GM12878 (cell line): Measurements from ENCODE around the gene PLEKHM2. TPM values are rescaled to one million over a fixed set of nuclear protein-coding genes. Genes with fewer than 3 reads are reported as not detected.

ENCODE experiments used
- ATAC-seq: fragments of 200-7000 bp; cut with Tn5 transposase; 3 replicates; pipeline ENCODE4 v1.9.1; 2020; ENCODE audit warnings: mild to moderate bottlenecking, moderate library complexity
- BruUV-seq: library from RNA; stranded (reverse); fragments of 400-500 nt; replicated peaks from 2 replicates; lab custom pipeline; 2021; lab: Mats Ljungman, UMichigan
- CTCF ChIA-PET: fragments of 300-600 bp; sonication (Branson Sonifier 250); formaldehyde crosslinking; extraction: SDS; loops from one replicate; lab custom pipeline; 2021; ENCODE audit warnings: inconsistent platforms; lab: Yijun Ruan, JAX
- POLR2A ChIA-PET: fragments of 350-600 bp; formaldehyde crosslinking; extraction: SDS; loops from one replicate; lab custom pipeline; 2021; ENCODE audit warnings: inconsistent platforms; lab: Charles Lee
- RAD21 ChIA-PET: fragments of 300-600 bp; sonication (Branson Sonifier 250); formaldehyde crosslinking; loops from one replicate; lab custom pipeline; 2023; ENCODE audit warnings: antibody characterized with exemption; ENCODE audit not compliant: unreplicated experiment; lab: Charles Lee
- SMC1A ChIA-PET: fragments of 300-600 bp; sonication (Branson Sonifier 250); formaldehyde crosslinking; loops from one replicate; lab custom pipeline; 2023; ENCODE audit not compliant: unreplicated experiment, uncharacterized antibody; lab: Charles Lee
- DNase-seq: peaks from one replicate; pipeline ENCODE4 v3.0.0-alpha.2; 2011; ENCODE audit warnings: low read depth, low spot score
- FAIRE-seq: peaks from 3 replicates; lab custom pipeline; 2011; peaks lifted over from hg19 to GRCh38; lab: Jason Lieb, UNC
- H2AFZ ChIP-seq: 2 replicates; pipeline ENCODE4 v1.6.0; 2011; ENCODE audit warnings: low read depth, low read length, control low read depth; ENCODE audit not compliant: control insufficient read depth
- H3K27ac ChIP-seq: 2 replicates; pipeline ENCODE4 v1.5.1; 2011; ENCODE audit warnings: control low read depth; ENCODE audit not compliant: control insufficient read depth, insufficient read depth
- H3K27me3 ChIP-seq, 2 experiments: replicated peaks in 1 of 2; 2 replicates each; pipeline versions ENCODE4 v1.6.0 to v1.6.1; 2011; ENCODE audit warnings: low read length in 1 of 2; ENCODE audit not compliant: control insufficient read depth in 2 of 2, insufficient read depth in 2 of 2
- H3K36me3 ChIP-seq, 2 experiments: 2 replicates each; pipeline ENCODE4 v1.5.1; 2011; ENCODE audit warnings: low read length in 1 of 2; ENCODE audit not compliant: control insufficient read depth in 2 of 2, insufficient read depth in 2 of 2
- H3K4me1 ChIP-seq: 2 replicates; pipeline ENCODE4 v1.6.1; 2011; ENCODE audit warnings: mild to moderate bottlenecking, low read length, moderate library complexity, mixed read lengths; ENCODE audit not compliant: control insufficient read depth, insufficient read depth
- H3K4me2 ChIP-seq: 2 replicates; pipeline ENCODE4 v1.6.0; 2011; ENCODE audit warnings: control low read depth; ENCODE audit not compliant: control insufficient read depth, insufficient read depth
- H3K4me3 ChIP-seq: fragments of 200-600 bp; sonication (generic); 2 replicates; pipeline ENCODE4 v1.5.1; 2016
- H3K79me2 ChIP-seq: 2 replicates; pipeline ENCODE4 v1.6.0; 2011; ENCODE audit warnings: low read length; ENCODE audit not compliant: control insufficient read depth, insufficient read depth
- H3K9ac ChIP-seq: 2 replicates; pipeline ENCODE4 v1.8.0; 2011; ENCODE audit warnings: low read length, control low read depth, mixed read lengths; ENCODE audit not compliant: control insufficient read depth, insufficient read depth
- H3K9me3 ChIP-seq: replicated peaks from 3 replicates; pipeline ENCODE4 v1.5.1; 2011; ENCODE audit warnings: mild to moderate bottlenecking, low read length; ENCODE audit not compliant: control insufficient read depth, insufficient read depth
- H4K20me1 ChIP-seq: 2 replicates; pipeline ENCODE4 v1.6.0; 2011; ENCODE audit not compliant: control insufficient read depth, insufficient read depth
- BMI1 ChIP-seq: fragments of 450-650 bp; IDR thresholded peaks from 2 replicates; pipeline ENCODE4 v1.6.1; 2016; ENCODE audit warnings: mild to moderate bottlenecking, moderate library complexity, borderline replicate concordance
- CEBPB ChIP-seq, 2 experiments: fragments of 150-350 bp in 1 of 2; IDR thresholded peaks; 2 replicates each; pipeline ENCODE4 v1.6.1; 2012 to 2014; ENCODE audit warnings: low read depth in 2 of 2, low read length in 2 of 2, borderline replicate concordance in 1 of 2, inconsistent platforms in 1 of 2
- CREB1 ChIP-seq: IDR thresholded peaks from 2 replicates; pipeline ENCODE4 v1.6.1; 2012; ENCODE audit warnings: low read depth, mild to moderate bottlenecking, inconsistent platforms
- EED ChIP-seq: sonication (generic); IDR thresholded peaks from 2 replicates; pipeline ENCODE4 v1.6.1; 2016; ENCODE audit warnings: antibody characterized with exemption, low read depth
- ELK1 ChIP-seq: IDR thresholded peaks from 2 replicates; pipeline ENCODE4 v1.6.1; 2012; ENCODE audit warnings: low read depth, low read length, improper control_type of control experiment
- FOS ChIP-seq: IDR thresholded peaks from 3 replicates; pipeline ENCODE4 v1.6.1; 2011; ENCODE audit warnings: borderline replicate concordance; ENCODE audit not compliant: insufficient read length; ENCODE audit errors: extremely low read depth
- FOXK2 ChIP-seq: fragments of 450-650 bp; IDR thresholded peaks from 2 replicates; pipeline ENCODE4 v1.6.1; 2017; ENCODE audit warnings: mild to moderate bottlenecking, moderate library complexity
- IKZF1 ChIP-seq: fragments of 450-650 bp; conservative IDR thresholded peaks from 2 replicates; pipeline ENCODE4 v1.6.1; 2017; ENCODE audit warnings: antibody characterized with exemption, mild to moderate bottlenecking
- JUNB ChIP-seq: IDR thresholded peaks from 2 replicates; pipeline ENCODE4 v1.6.1; 2016; ENCODE audit warnings: antibody characterized with exemption, mild to moderate bottlenecking
- MEF2A ChIP-seq: IDR thresholded peaks from 2 replicates; pipeline ENCODE4 v1.6.1; 2011; ENCODE audit warnings: low read depth, mild to moderate bottlenecking, low read length, moderate library complexity; ENCODE audit not compliant: insufficient read depth
- NR2C1 ChIP-seq: fragments of 450-650 bp; IDR thresholded peaks from 2 replicates; pipeline ENCODE4 v1.6.1; 2017; ENCODE audit warnings: antibody characterized with exemption, mild to moderate bottlenecking, moderate library complexity
- PBX3 ChIP-seq: IDR thresholded peaks from 2 replicates; pipeline ENCODE4 v1.6.1; 2011; ENCODE audit warnings: mild to moderate bottlenecking, low read depth, low read length, moderate library complexity; ENCODE audit not compliant: insufficient replicate concordance
- RCOR1 ChIP-seq: conservative IDR thresholded peaks from 2 replicates; pipeline ENCODE4 v1.6.1; 2012; ENCODE audit warnings: low read depth, low read length, improper control_type of control experiment
- SUZ12 ChIP-seq: fragments of 200-600 bp; sonication (generic); IDR thresholded peaks from one replicate; pipeline ENCODE4 v1.6.1; 2018; ENCODE audit warnings: antibody characterized with exemption, mild to moderate bottlenecking; ENCODE audit not compliant: unreplicated experiment
- TARDBP ChIP-seq: IDR thresholded peaks from 2 replicates; pipeline ENCODE4 v1.6.1; 2016; ENCODE audit warnings: borderline replicate concordance
- WGBS: methylation state at CpG from one replicate; pipeline ENCODE4 v1.1.6; 2016; ENCODE audit warnings: low lambda C conversion rate; ENCODE audit not compliant: insufficient replicate concordance, insufficient coverage; ENCODE audit errors: missing lambda C conversion rate; 5-methylcytosine and 5-hydroxymethylcytosine counted together
- in situ Hi-C: fragments of 300-500 bp; cut with MboI; formaldehyde crosslinking; loops from 9 replicates; pipeline ENCODE4 v1.14.3; 2018; ENCODE audit warnings: mixed read lengths
- intact Hi-C: fragments of 100-400 bp; cut with micrococcal nuclease; formaldehyde crosslinking; loops from one replicate; pipeline ENCODE4 v1.14.2; 2022; ENCODE audit not compliant: unreplicated experiment
- polyA plus RNA-seq, 11 experiments: library from polyadenylated mRNA; depleted of rRNA in 4 of 11; unstranded in 6 of 11; stranded (reverse) in 5 of 11; fragments of >200 nt; fragmentation: Nextera tagmentation in 4 of 11; fragmentation: Illumina TruSeq in 1 of 11; extraction: Ambion mirVana in 4 of 11; extraction: Trizol in 1 of 11; gene quantifications; 1 replicate in 1 of 11; 2 replicates in 10 of 11; pipeline versions ENCODE4 v1.2.1 to v1.2.3, GENCODE V29; 2011 to 2016; ENCODE audit warnings: inconsistent platforms in 2 of 11, missing spikeins in 2 of 11, low read depth in 1 of 11
- total RNA-seq, 4 experiments: library from RNA; depleted of rRNA in 3 of 4; stranded (reverse); fragments of >200 nt in 3 of 4; fragmentation: Illumina TruSeq in 1 of 4; extraction: Trizol in 1 of 4; gene quantifications; 2 replicates each; pipeline versions ENCODE4 v1.2.1 to v1.2.3, GENCODE V29; 2013 to 2021

Gene PLEKHM2
- total and polyA plus RNA-seq, 10 of the 15 experiments (the other 5 are each of a cell fraction or from before 2014, with no cell fraction given) = 0.37 to 55.2 (median 19.3) TPM

GRCh38 chr1:15639931-15640330 lies 44.2 kb upstream of the PLEKHM2 start:
- Histone ChIP-seq H3K27ac (no peak overlapping the region), H3K4me3 (no peak overlapping the region), H3K4me1 (no peaks in the 10 kb centered on the region), H2AFZ (no peak overlapping the region), H3K4me2 (no peak overlapping the region), H3K9ac (no peak overlapping the region), H3K36me3 (peaks cover 11 to 28% of the 10 kb centered on the region in 2 experiments), H3K27me3 (no peaks in the 10 kb centered on the region), H3K9me3 (no peaks in the 10 kb centered on the region), H3K79me2 (no peaks in the 10 kb centered on the region), H4K20me1 (no peaks in the 10 kb centered on the region; the same call in 1 of the 2 replicates)
- ATAC-seq (no peak), FAIRE-seq (no peak), DNase-seq (no peak)
- in situ Hi-C loops (no loop called here), intact Hi-C loops (no loop called here)
- 98% methylated on average over 4 of the region's 4 CpGs for WGBS
- CTCF ChIA-PET = no interaction called here
- POLR2A ChIA-PET = no interaction called here
- RAD21 ChIA-PET = no interaction called here
- TF ChIP-seq TARDBP = no peak
- no TSS peak for BruUV-seq
- SMC1A ChIA-PET = no interaction called here

- ChIA-PET RAD21 (no interaction called here), SMC1A (no interaction called here), CTCF (interaction anchor here (0.6 kb wide), 1 partner anchor 100 kb away, joined by 3 read pairs; no protein-coding TSS in a partner anchor), POLR2A (no interaction called here)
- 99% methylated on average over 3 of the region's 3 CpGs for WGBS
- Histone ChIP-seq H3K4me1 (no peaks in the 10 kb centered on the region), H3K27me3 (no peaks in the 10 kb centered on the region), H3K79me2 (no peaks in the 10 kb centered on the region), H3K36me3 (peaks cover 12 to 29% of the 10 kb centered on the region in 2 experiments), H3K27ac (no peak overlapping the region), H3K9me3 (no peaks in the 10 kb centered on the region), H4K20me1 (no peaks in the 10 kb centered on the region; the same call in 1 of the 2 replicates), H3K4me2 (no peak overlapping the region), H2AFZ (no peak overlapping the region), H3K4me3 (no peak overlapping the region), H3K9ac (no peak overlapping the region)
- ATAC-seq (no peak), FAIRE-seq (no peak), DNase-seq (no peak)
- no TSS peak for BruUV-seq
- intact Hi-C loops (no loop called here), in situ Hi-C loops (no loop called here)
- TF ChIP-seq FOXK2 (no peak), ELK1 (no peak), MEF2A (no peak), CREB1 (no peak), JUNB (no peak), FOS (no peak), SUZ12 (no peak), NR2C1 (no peak), BMI1 (no peak), PBX3 (no peak), CEBPB (IDR thresholded peaks at IDR 0.05; ENCODE audit: borderline replicate concordance in 1 of 2, low read depth in 2 of 2, low read length in 2 of 2) (no peak), RCOR1 (no peak), IKZF1 (no peak), EED (no peak)
Measured at GRCh38 chr1:15640667-15641066, 43.5 kb upstream of the PLEKHM2 start.
